Measurements from ENCODE around the gene CTSW. TPM values are rescaled to one million over a fixed set of nuclear protein-coding genes. Genes with fewer than 3 reads are reported as not detected.
"Not testable (repeated sequence)": the region's sequence is repeated elsewhere in the genome, so short reads cannot be mapped to it uniquely, and the experiment has no call there.

The CTSW gene
- total RNA-seq, 3 donors from 2014 or later (not counting 1 experiment from before 2014, with no cell fraction given) = 765 to 1,016 (median 976) TPM

DNA sequence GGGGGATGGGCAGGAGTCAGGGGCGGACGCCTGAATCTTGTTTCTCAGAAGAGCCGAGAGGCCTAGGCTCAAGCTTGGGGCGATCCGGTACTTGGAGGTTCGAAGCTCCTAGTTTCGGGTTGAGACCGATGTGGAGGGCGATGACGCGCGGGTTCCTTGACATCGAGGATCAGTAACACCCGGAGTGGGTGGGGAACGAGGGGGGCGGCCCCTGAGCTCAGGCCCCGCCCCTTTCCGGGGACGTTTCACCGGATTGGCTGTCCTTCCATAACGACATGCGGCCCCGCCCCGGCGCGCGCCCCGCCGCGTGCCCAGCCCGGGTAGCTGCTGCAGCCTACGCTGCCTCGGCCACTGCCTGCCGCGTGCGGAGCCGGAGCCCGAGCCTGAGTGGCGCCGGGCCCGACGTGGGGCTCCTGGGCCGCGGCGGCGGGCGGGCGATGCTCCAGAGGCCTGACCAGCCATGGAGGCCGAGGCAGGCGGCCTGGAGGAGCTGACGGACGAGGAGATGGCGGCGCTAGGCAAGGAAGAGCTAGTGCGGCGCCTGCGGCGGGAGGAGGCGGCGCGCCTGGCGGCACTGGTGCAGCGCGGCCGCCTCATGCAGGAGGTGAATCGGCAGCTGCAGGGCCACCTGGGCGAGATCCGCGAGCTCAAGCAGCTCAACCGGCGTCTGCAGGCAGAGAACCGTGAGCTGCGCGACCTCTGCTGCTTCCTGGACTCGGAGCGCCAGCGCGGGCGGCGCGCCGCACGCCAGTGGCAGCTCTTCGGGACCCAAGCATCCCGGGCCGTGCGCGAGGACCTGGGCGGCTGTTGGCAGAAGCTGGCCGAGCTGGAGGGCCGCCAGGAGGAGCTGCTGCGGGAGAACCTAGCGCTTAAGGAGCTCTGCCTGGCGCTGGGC is 10.9 kb downstream of the CTSW start, which contains the start of gene CCDC85B:
Gene CCDC85B, plus strand, starts transcription at position 350 of the 895 bp plus-strand sequence. Its CDS starts 111 bp downstream, at position 461.
- H3K27ac ChIP-seq (ENCODE audit: low read length) = peak within 1 kb of the TSS; percentile 97
- Mint-ChIP-seq H3K27me3 (ENCODE audit: low read depth in 2 of 2) (no peaks in the 10 kb centered on the region), H3K36me3 (no peaks in the 10 kb centered on the region), H3K9me3 (no peaks in the 10 kb centered on the region), H3K4me3 (peak within 1 kb of the TSS; percentile 88), H3K4me1 (peaks cover 57 to 62% of the 10 kb centered on the region in 2 donors), H3K27ac (peak within 1 kb of the TSS; percentile 88 to 96)
- intact Hi-C loops (cut with micrococcal nuclease) = loop anchor here (1.0 to 5.0 kb wide), 3 partner anchors 10 to 72 kb away; partner anchors contain the start of genes C11orf68, DRAP1, FOSL1 and SART1
- TF ChIP-seq, protein P1, sequence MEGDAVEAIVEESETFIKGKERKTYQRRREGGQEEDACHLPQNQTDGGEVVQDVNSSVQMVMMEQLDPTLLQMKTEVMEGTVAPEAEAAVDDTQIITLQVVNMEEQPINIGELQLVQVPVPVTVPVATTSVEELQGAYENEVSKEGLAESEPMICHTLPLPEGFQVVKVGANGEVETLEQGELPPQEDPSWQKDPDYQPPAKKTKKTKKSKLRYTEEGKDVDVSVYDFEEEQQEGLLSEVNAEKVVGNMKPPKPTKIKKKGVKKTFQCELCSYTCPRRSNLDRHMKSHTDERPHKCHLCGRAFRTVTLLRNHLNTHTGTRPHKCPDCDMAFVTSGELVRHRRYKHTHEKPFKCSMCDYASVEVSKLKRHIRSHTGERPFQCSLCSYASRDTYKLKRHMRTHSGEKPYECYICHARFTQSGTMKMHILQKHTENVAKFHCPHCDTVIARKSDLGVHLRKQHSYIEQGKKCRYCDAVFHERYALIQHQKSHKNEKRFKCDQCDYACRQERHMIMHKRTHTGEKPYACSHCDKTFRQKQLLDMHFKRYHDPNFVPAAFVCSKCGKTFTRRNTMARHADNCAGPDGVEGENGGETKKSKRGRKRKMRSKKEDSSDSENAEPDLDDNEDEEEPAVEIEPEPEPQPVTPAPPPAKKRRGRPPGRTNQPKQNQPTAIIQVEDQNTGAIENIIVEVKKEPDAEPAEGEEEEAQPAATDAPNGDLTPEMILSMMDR (IDR thresholded peaks at IDR 0.05) = no peak
- ATAC-seq (peak; percentile 74 to 90 (median 78)), DNase-seq (peak; percentile 98 to 99)
- peaks cover 3% of the 10 kb centered on the region for H3K36me3 ChIP-seq (ENCODE audit: control insufficient read depth, insufficient read depth, low read length)
- H3K4me1 ChIP-seq (ENCODE audit: control insufficient read depth, insufficient read depth, low read length) = peaks cover 68% of the 10 kb centered on the region
- peak within 1 kb of the TSS; percentile 53 for H3K4me3 ChIP-seq (ENCODE audit: low read length)
- no peaks in the 10 kb centered on the region for H3K9me3 ChIP-seq (ENCODE audit: control insufficient read depth, insufficient read depth, low read length)
- under 1% methylated on average over 94 of the region's 94 CpGs for WGBS (ENCODE audit: insufficient coverage)
- no peaks in the 10 kb centered on the region for H3K27me3 ChIP-seq (ENCODE audit: control insufficient read depth, insufficient read depth, low read length)

- H3K4me1 ChIP-seq (ENCODE audit: control insufficient read depth, insufficient read depth, low read length) = peaks cover 68% of the 10 kb centered on the region
- H3K4me3 Mint-ChIP-seq = peak overlapping the region; percentile 88
- WGBS (ENCODE audit: insufficient coverage) = under 1% methylated on average over 57 of the region's 57 CpGs
- H3K9me3 ChIP-seq (ENCODE audit: control insufficient read depth, insufficient read depth, low read length) = no peaks in the 10 kb centered on the region
- H3K9me3 Mint-ChIP-seq = no peaks in the 10 kb centered on the region
- no peaks in the 10 kb centered on the region for H3K27me3 ChIP-seq (ENCODE audit: control insufficient read depth, insufficient read depth, low read length)
- H3K27ac Mint-ChIP-seq = peak overlapping the region; percentile 88 to 96
- H3K27me3 Mint-ChIP-seq (ENCODE audit: low read depth in 2 of 2) = no peaks in the 10 kb centered on the region
- ATAC-seq = no peak
- TF ChIP-seq, protein P1 (IDR thresholded peaks at IDR 0.05) = no peak
- peak in 1 of 2 donors; percentile 58 for DNase-seq
- peaks cover 55 to 60% of the 10 kb centered on the region in 2 donors for H3K4me1 Mint-ChIP-seq
- H3K36me3 Mint-ChIP-seq = no peaks in the 10 kb centered on the region
- peak overlapping the region; percentile 59 for H3K27ac ChIP-seq (ENCODE audit: low read length)
- H3K36me3 ChIP-seq (ENCODE audit: control insufficient read depth, insufficient read depth, low read length) = peaks cover under 1% of the 10 kb centered on the region
- peak overlapping the region; percentile 53 for H3K4me3 ChIP-seq (ENCODE audit: low read length)
- intact Hi-C loops (cut with micrococcal nuclease) = loop anchor here (2.0 to 5.0 kb wide), 2 partner anchors 27 to 71 kb away; partner anchors contain the start of genes C11orf68, DRAP1 and SART1
Observed at GRCh38 chr11:65891219-65892136, 11.8 kb downstream of the CTSW start.

DNA sequence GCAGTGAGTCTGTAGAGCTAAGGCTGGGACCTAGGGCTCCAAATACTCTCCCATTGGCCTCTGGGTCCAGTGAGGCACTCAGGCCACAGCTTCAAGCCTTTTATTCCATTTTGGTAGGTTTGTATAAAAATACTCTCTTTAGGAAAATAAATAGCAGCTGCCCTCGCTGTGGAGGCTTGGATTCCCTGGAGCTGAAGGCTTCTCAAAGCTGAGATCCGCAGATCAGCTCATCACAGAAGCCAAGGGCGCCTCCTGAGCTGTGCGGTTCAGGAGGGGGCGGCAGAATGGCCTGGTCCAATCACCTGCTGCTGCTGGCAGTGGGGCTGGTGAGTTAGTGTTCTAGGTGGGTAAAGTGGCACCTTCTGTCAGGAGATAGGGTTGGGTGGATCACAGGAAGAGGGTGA is 12.5 kb downstream of the CTSW start:
- Histone ChIP-seq H3K4me1 (ENCODE audit: control insufficient read depth, insufficient read depth, low read length) (peaks cover 68% of the 10 kb centered on the region), H3K4me3 (ENCODE audit: low read length) (peak overlapping the region; percentile 53), H3K27ac (ENCODE audit: low read length) (peak overlapping the region; percentile 59)
- H3K9me3 ChIP-seq (ENCODE audit: control insufficient read depth, insufficient read depth, low read length); H3K36me3 ChIP-seq (ENCODE audit: control insufficient read depth, insufficient read depth, low read length); H3K27me3 Mint-ChIP-seq (ENCODE audit: low read depth in 2 of 2); H3K36me3 Mint-ChIP-seq; H3K27me3 ChIP-seq (ENCODE audit: control insufficient read depth, insufficient read depth, low read length); H3K9me3 Mint-ChIP-seq; ATAC-seq: not testable (repeated sequence)
- intact Hi-C loops (cut with micrococcal nuclease) = loop anchor here (5.0 kb wide), 1 partner anchor 70 kb away; the partner anchor contains the start of gene SART1
- Mint-ChIP-seq H3K27ac (peak overlapping the region; percentile 88 to 96), H3K4me3 (peak overlapping the region; percentile 88), H3K4me1 (peaks cover 50 to 53% of the 10 kb centered on the region in 2 donors)
- WGBS (ENCODE audit: insufficient coverage) = 72% methylated on average over 5 of the region's 5 CpGs
- peak in 1 of 2 donors; percentile 54 for DNase-seq
